KG1 (cell line): ENCODE results near the gene EXOC3L4.

Experiments used
- DNase-seq: peaks from one replicate; lab custom pipeline; 2025; lab: John Stamatoyannopoulos, UW

The EXOC3L4 gene

DNA sequence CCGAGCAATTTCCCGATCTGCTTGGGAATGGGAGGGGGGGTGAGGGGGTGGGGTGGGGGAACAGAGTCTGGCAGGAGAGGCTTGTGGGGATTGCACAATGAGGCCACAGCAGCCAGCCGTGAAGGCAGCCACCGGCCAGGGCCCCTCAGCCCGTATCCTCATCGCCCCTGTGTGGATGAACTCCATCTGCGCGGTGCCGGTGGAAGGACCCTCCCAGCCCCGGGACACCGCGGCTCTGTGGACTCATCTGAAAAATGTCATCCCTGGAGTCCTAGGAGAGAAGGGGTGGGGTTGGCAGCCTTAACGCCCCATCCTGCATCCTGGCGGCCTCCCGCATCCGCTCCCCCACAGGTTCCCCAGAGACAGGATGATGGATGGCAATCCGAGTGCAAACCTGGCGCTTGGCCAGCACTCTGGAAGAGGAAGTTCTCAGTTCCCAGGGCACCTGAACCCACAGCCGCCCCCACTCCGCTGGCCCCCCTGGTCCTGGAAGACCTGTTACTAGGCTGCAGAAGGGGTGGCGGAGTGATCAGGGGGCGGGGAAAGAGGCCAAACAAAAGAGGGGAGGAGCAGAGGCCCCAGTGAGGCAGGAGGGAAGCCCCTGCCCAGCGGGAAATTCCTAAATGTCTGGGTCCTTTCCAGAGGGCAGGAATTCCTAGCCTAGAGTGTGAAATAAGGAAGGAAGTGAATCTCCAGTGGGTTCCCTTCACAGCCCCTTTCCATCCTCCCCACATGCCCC is 27.5 kb downstream of the EXOC3L4 start:
- peak; percentile 47 for DNase-seq

- DNase-seq = peak; percentile 10
These were observed 28.0 kb downstream of the EXOC3L4 start for GRCh38 chr14:103122585-103122946.

GRCh38 chr14:103122947-103123633 is 28.6 kb downstream of the EXOC3L4 start, which contains the start of gene TNFAIP2:
TSS of gene TNFAIP2 (plus strand) at chr14:103123461. CDS start at chr14:103126458, 2,997 bp downstream.
- no peak for DNase-seq

GRCh38 chr14:103123634-103124500 is 29.3 kb downstream of the EXOC3L4 start:
- DNase-seq = no peak

DNA sequence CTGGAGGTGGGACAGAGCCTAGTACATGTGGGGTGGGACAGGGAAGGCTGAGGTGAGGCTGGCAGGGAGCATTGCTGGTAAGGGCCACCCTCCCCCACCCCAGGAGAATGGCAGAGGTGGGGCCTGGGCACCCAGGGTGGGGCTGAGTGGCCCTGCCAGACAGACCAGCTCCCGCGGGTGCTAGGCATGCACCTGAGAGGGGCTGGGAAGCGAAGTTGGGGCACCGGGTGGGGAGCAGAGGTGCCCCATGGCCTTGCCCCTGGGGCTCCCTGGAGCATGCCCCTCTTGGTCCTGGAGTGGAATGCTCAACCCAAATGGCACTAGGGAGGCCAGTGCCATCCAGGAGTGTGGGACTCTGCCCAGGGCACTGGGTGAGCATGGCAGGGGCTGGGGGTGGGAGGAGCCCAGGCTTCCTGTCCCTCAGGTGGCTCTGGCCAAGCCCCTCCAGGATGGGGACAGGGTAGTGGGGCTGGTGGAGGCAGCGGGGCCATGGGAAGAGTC is 30.0 kb downstream of the EXOC3L4 start:
- no peak for DNase-seq

GRCh38 chr14:103125098-103126070 is 30.9 kb downstream of the EXOC3L4 start:
- no peak for DNase-seq

GRCh38 chr14:103126088-103126872 is 31.8 kb downstream of the EXOC3L4 start:
- DNase-seq = no peak

- no peak for DNase-seq
These were observed 32.4 kb downstream of the EXOC3L4 start for GRCh38 chr14:103126873-103127304.

DNA sequence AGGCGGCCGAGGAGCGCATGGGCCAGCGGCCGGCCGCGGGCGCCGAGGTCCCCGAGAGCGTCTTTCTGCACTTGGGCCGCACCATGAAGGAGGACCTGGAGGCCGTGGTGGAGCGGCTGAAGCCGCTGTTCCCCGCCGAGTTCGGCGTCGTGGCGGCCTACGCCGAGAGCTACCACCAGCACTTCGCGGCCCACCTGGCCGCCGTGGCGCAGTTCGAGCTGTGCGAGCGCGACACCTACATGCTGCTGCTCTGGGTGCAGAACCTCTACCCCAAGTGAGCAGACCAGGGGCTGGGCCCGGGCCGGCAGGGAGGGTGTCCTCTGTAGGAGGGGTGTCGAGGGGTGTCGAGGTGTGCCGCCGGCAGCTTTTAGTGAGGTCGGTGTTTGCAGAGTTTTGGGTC is 32.8 kb downstream of the EXOC3L4 start:
- DNase-seq = no peak

DNA sequence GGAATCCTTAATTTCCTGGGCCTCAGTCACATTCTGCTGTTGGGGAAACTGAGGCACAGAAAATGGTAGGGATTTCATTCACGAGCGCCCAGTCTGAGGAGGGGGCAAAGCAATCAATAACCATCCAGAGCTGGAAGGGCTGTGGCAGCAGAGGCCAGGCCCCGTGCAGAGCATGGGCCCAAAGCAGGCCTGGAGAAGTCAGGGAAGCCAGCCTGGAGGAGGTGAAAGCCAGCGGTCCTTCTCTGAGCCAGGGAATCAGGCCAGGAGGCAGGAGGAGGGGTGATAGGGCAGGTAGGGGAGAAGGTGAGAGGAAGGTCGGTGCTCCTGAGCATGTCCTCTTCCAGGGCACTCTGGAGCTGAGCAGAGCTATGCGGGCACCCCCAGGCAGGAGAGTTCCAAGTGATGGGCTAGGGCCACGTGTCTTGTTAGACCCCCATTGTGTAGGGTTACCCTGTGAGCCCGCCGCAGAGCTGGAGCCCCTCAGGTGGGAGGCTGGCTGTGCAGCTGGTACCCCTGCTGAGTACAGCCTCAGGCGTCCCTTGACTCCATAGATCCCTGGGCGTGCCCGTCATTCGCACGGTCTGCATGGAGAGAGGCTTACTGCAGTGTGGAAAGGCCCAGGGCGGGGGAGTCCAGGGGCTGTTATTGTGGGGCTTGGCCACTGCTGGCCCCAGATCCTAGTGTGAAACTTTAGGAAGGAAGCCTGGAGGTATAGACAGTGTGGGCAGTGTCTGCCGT is 33.5 kb downstream of the EXOC3L4 start:
- no peak for DNase-seq

- no peak for DNase-seq
These were observed 34.2 kb downstream of the EXOC3L4 start for GRCh38 chr14:103128631-103129300.

DNA sequence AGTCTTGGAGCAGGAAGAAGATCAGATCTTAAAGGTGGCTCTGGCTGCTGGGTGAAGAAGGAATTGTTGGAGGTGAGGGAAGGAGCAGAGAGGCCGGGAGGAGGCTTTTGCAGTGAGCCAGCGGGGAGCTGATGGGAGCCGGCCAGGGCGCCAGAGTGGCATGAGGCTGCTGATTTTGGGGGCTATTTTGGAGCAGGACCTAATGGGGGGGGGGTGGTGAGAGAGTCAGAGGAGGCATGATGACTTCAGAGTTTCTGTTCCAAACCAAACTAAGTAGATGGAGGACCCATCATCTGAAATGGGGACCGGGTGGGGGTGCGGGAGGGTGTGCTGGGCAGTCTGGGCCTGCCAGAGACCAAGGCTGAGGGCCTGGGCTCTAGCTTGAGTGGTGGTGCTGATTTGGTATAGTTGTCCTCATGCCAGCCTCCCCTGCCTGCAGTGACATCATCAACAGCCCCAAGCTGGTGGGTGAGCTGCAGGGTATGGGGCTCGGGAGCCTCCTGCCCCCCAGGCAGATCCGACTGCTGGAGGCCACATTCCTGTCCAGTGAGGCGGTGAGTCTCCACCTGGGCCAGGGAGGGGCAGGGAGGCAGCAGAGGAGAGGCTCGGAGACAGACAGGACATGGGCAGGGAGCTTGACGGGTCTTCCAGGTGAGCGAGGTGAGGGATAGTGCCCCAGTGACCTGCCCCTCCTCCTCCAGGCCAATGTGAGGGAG is 34.9 kb downstream of the EXOC3L4 start:
- DNase-seq = no peak

DNA sequence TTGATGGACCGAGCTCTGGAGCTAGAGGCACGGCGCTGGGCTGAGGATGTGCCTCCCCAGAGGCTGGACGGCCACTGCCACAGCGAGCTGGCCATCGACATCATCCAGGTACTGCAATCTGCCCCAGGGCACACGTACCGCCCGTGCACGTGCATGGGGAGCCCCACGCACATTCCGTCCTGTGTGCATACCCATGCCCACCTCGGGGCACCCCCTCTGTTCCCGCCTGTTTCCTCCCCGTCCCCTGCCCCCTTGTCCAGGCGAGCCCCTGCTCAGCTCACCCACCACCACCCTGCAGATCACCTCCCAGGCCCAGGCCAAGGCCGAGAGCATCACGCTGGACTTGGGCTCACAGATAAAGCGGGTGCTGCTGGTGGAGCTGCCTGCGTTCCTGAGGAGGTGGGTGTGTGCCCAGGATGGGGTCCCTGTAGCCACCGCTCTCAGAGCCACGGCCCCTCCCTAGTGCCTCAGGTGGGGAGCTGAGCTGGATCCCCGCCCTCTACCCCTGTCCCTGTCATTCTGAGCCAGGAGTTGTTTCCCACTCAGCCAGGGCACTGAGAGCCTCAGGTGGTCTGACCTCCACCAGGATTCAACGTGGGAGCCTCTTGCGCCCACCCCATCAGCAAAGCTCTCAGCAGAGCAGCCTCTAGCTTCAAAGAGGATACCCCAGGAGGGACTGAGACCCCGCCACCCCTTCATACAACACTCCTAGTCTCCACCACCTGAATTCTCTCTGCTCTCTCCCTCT is 35.7 kb downstream of the EXOC3L4 start:
- no peak for DNase-seq

DNA sequence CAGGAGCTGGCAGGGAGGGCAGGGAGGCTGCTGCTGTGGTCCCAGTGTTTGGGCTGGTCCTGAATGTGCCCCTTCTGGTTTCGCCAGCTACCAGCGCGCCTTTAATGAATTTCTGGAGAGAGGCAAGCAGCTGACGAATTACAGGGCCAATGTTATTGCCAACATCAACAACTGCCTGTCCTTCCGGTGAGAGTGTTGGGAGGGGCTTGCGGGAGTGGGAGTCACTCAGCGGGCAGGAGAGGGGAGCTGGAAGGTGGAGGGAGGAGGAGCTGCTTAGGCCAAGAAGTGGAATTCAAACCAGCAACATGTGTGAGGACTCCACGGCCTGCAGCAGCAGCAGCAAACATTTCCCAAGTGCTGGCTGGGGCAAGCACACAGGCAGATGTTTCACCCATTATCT is 36.4 kb downstream of the EXOC3L4 start:
- DNase-seq = no peak

GRCh38 chr14:103131580-103131979 is 37.1 kb downstream of the EXOC3L4 start:
- DNase-seq = no peak

DNA sequence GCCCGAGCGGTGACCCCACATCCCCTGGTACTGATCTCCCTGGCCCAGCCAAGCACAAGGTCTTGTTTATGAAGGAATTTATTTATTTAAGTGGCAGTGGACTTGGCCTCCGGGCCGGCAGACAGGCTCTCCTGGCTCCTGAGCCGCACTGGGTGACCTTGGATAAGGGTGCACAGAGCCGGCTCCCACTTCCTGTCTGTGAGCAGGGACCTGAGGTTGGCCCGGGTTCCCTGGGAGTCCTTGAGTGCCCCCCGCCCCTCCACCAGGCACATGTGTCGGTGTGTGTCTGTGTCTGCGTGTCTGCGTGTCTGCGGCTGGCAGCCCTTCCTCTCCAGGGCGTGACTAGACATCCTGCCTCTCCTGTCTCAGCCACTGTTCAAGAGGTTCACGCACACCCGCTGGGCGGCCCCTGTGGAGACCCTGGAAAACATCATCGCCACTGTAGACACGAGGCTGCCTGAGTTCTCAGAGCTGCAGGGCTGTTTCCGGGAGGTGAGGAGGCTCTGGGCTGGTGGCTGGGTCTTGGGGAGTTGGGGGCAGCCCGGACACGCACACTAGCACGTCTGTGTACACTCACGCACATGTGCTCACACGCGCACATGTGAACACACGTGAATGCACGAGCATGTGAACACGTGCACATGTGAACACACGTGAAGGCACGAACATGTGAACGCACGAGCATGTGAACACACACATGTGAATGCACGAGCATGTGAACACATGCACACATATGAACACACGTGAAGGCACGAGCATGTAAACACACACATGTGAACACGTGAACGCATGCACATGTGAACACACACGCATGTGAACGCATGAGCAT is 38.1 kb downstream of the EXOC3L4 start:
- DNase-seq = no peak
